GM23338 (cell line): ENCODE data around the gene NFX1. TPM values are rescaled to one million over a fixed set of nuclear protein-coding genes. Genes with fewer than 3 reads are reported as not detected.

ENCODE experiments used
- ATAC-seq: fragments of 200-7000 bp; cut with Tn5 transposase; 3 replicates; pipeline ENCODE4 v1.9.1; 2020
- DNase-seq: peaks from one replicate; pipeline ENCODE4 v3.0.0-alpha.2; 2015; ENCODE audit warnings: low spot score
- H2AFZ ChIP-seq: fragments of 200-600 bp; sonication (generic); 2 replicates; pipeline ENCODE4 v1.8.0; 2016; ENCODE audit warnings: antibody characterized with exemption, mild to moderate bottlenecking, moderate library complexity
- H3F3A ChIP-seq: fragments of 200-600 bp; sonication (generic); replicated peaks from 2 replicates; pipeline ENCODE4 v1.8.0; 2017; ENCODE audit warnings: antibody characterized with exemption, mixed run types, low read depth
- H3K27ac ChIP-seq: fragments of 200-600 bp; sonication (generic); 2 replicates; pipeline ENCODE4 v1.6.1; 2016; ENCODE audit warnings: low read depth
- H3K27me3 ChIP-seq: fragments of 200-600 bp; sonication (generic); 2 replicates; pipeline ENCODE4 v1.8.0; 2016; ENCODE audit warnings: mild to moderate bottlenecking, mixed run types, moderate library complexity; ENCODE audit not compliant: insufficient read depth
- H3K36me3 ChIP-seq: fragments of 200-600 bp; sonication (generic); 2 replicates; pipeline ENCODE4 v1.8.0; 2016; ENCODE audit warnings: mild to moderate bottlenecking; ENCODE audit not compliant: insufficient read depth
- H3K4me1 ChIP-seq: fragments of 200-600 bp; sonication (generic); 2 replicates; pipeline ENCODE4 v1.8.0; 2016; ENCODE audit warnings: mild to moderate bottlenecking, moderate library complexity; ENCODE audit not compliant: insufficient read depth
- H3K4me2 ChIP-seq: fragments of 200-600 bp; sonication (generic); 2 replicates; pipeline ENCODE4 v1.7.1; 2017; ENCODE audit warnings: mixed run types
- H3K4me3 ChIP-seq: fragments of 200-600 bp; sonication (generic); 2 replicates; pipeline ENCODE4 v1.6.1; 2016; ENCODE audit warnings: mixed run types
- H3K79me2 ChIP-seq: fragments of 200-600 bp; sonication (generic); replicated peaks from 2 replicates; pipeline ENCODE4 v1.8.0; 2017; ENCODE audit warnings: mild to moderate bottlenecking; ENCODE audit not compliant: insufficient read depth
- H3K9me2 ChIP-seq: fragments of 200-600 bp; sonication (generic); 2 replicates; pipeline ENCODE4 v1.8.0; 2017; ENCODE audit not compliant: insufficient read depth
- H4K20me1 ChIP-seq: fragments of 200-600 bp; sonication (generic); replicated peaks from 2 replicates; pipeline ENCODE4 v1.8.0; 2017; ENCODE audit warnings: mild to moderate bottlenecking; ENCODE audit not compliant: insufficient read depth
- H3K27ac Mint-ChIP-seq: 2 replicates; pipeline ENCODE4 v1.8.0; 2020; ENCODE audit warnings: inconsistent platforms, mild to moderate bottlenecking, moderate library complexity, mixed read lengths
- H3K27me3 Mint-ChIP-seq: 3 replicates; pipeline ENCODE4 v1.8.0; 2022; ENCODE audit warnings: low read depth, mild to moderate bottlenecking, moderate library complexity, mixed read lengths, inconsistent platforms; ENCODE audit not compliant: insufficient read depth, poor library complexity
- H3K36me3 Mint-ChIP-seq: 3 replicates; pipeline ENCODE4 v1.8.0; 2021; ENCODE audit warnings: low read depth, mild to moderate bottlenecking, inconsistent platforms, moderate library complexity, mixed read lengths
- H3K4me1 Mint-ChIP-seq: 3 replicates; pipeline ENCODE4 v1.8.0; 2020; ENCODE audit warnings: mild to moderate bottlenecking, inconsistent platforms, mixed read lengths
- H3K4me3 Mint-ChIP-seq: 3 replicates; pipeline ENCODE4 v1.8.0; 2021; ENCODE audit warnings: moderate library complexity, mild to moderate bottlenecking, inconsistent platforms, mixed read lengths
- H3K9me3 Mint-ChIP-seq: 3 replicates; pipeline ENCODE4 v1.8.0; 2020; ENCODE audit warnings: moderate library complexity, mild to moderate bottlenecking, inconsistent platforms, mixed read lengths
- CREB1 ChIP-seq: fragments of 250-450 bp; sonication (Bioruptor Pico); IDR thresholded peaks from 2 replicates; pipeline ENCODE4 v1.5.0; 2020; ENCODE audit warnings: low read depth, mild to moderate bottlenecking, moderate library complexity
- ETS1 ChIP-seq: IDR thresholded peaks from 2 replicates; pipeline ENCODE4 v1.6.1; 2016; ENCODE audit warnings: antibody characterized with exemption
- EZH2 ChIP-seq: fragments of 200-600 bp; sonication (generic); IDR thresholded peaks from one replicate; pipeline ENCODE4 v1.8.0; 2017; ENCODE audit warnings: antibody characterized with exemption, mild to moderate bottlenecking, low read depth; ENCODE audit not compliant: unreplicated experiment
- EZH2phosphoT487 ChIP-seq: fragments of 200-600 bp; sonication (generic); IDR thresholded peaks from one replicate; pipeline ENCODE4 v1.8.1; 2018; ENCODE audit warnings: antibody characterized with exemption; ENCODE audit not compliant: unreplicated experiment
- JUNB ChIP-seq: IDR thresholded peaks from one replicate; pipeline ENCODE4 v1.6.1; 2016; ENCODE audit warnings: antibody characterized with exemption; ENCODE audit not compliant: unreplicated experiment
- NANOG ChIP-seq: IDR thresholded peaks from 2 replicates; pipeline ENCODE4 v1.6.1; 2016; ENCODE audit warnings: antibody characterized with exemption, borderline replicate concordance
- POLR2AphosphoS5 ChIP-seq: IDR thresholded peaks from 2 replicates; pipeline ENCODE4 v1.6.1; 2016; ENCODE audit warnings: antibody characterized with exemption, low read depth
- STAT1 ChIP-seq: IDR thresholded peaks from one replicate; pipeline ENCODE4 v1.6.1; 2016; ENCODE audit warnings: antibody characterized with exemption; ENCODE audit not compliant: unreplicated experiment
- ZNF114 ChIP-seq: fragments of 250-450 bp; sonication (Bioruptor Pico); IDR thresholded peaks from 2 replicates; pipeline ENCODE4 v1.5.0; 2020; ENCODE audit warnings: mild to moderate bottlenecking, moderate library complexity
- ZNF331 ChIP-seq: fragments of 250-450 bp; sonication (Bioruptor Pico); IDR thresholded peaks from 2 replicates; pipeline ENCODE4 v1.5.0; 2020; ENCODE audit warnings: low read depth, mild to moderate bottlenecking, moderate library complexity
- polyA plus RNA-seq: library from polyadenylated mRNA; unstranded; fragments of >200 nt; fragmentation: Nextera tagmentation; extraction: Ambion mirVana; gene quantifications from 2 replicates; pipeline ENCODE4 v1.2.1, GENCODE V29; 2016
- total RNA-seq: library from RNA; depleted of rRNA; stranded (reverse); fragments of >200 nt; shearing (Covaris generic); gene quantifications from 2 replicates; pipeline ENCODE4 v1.2.3, GENCODE V29; 2014
- TF ChIP-seq, protein P1 (sequence below): fragments of 250-450 bp; sonication (Bioruptor Pico); IDR thresholded peaks from 2 replicates; pipeline ENCODE4 v1.5.0; 2020; ENCODE audit warnings: mild to moderate bottlenecking, moderate library complexity
- TF ChIP-seq, protein P2 (sequence below), 2 experiments: fragments of 200-600 bp in 1 of 2; sonication (generic) in 1 of 2; conservative IDR thresholded peaks; 2 replicates each; pipeline versions ENCODE4 v1.5.1 to v1.6.1; 2016 to 2017; ENCODE audit warnings: antibody characterized with exemption in 2 of 2, low read depth in 2 of 2, mild to moderate bottlenecking in 2 of 2, moderate library complexity in 1 of 2
- TF ChIP-seq, protein P3 (sequence below): IDR thresholded peaks from one replicate; pipeline ENCODE4 v1.6.1; 2018; ENCODE audit warnings: antibody characterized with exemption; ENCODE audit not compliant: unreplicated experiment

The NFX1 gene
- total and polyA plus RNA-seq, 2 experiments from 2014 or later, result 13.9 to 26.1 TPM

- DNase-seq, result peak; percentile 100
- H3K36me3 Mint-ChIP-seq, result peaks cover 48% of the 10 kb centered on the region
- peaks cover 10% of the 10 kb centered on the region for H3K4me1 Mint-ChIP-seq
- Histone ChIP-seq H3F3A (no peaks in the 10 kb centered on the region), H3K27ac (0 out of 2 replicates have a peak within 1 kb of the TSS, but pooled peaks have one; percentile 32), H4K20me1 (peaks cover 11% of the 10 kb centered on the region), H3K79me2 (peaks cover 38% of the 10 kb centered on the region), H3K4me3 (peak within 1 kb of the TSS; percentile 99), H3K27me3 (no peaks in the 10 kb centered on the region), H3K4me1 (peaks cover 5% of the 10 kb centered on the region; the same call in 1 of the 2 replicates), H2AFZ (peak within 1 kb of the TSS; percentile 86), H3K4me2 (peak within 1 kb of the TSS; percentile 98), H3K36me3 (peaks cover 48% of the 10 kb centered on the region), H3K9me2 (no peaks in the 10 kb centered on the region)
- peak within 1 kb of the TSS; percentile 97 for H3K4me3 Mint-ChIP-seq
- ATAC-seq, result peak; percentile 91
- H3K27me3 Mint-ChIP-seq, result peaks cover 2% of the 10 kb centered on the region
- H3K27ac Mint-ChIP-seq, result peak within 1 kb of the TSS; percentile 93
- H3K9me3 Mint-ChIP-seq, result no peaks in the 10 kb centered on the region
- TF ChIP-seq CREB1 (peak; percentile 28), NANOG (no peak), EZH2 (no peak), ETS1 (peak; percentile 71; the same call in 1 of the 2 replicates), ZNF331 (CRISPR knock-in tag) (no peak), EZH2phosphoT487 (no peak), JUNB (no peak), STAT1 (no peak), ZNF114 (CRISPR knock-in tag) (no peak), POLR2AphosphoS5 (peak; percentile 72)
- TF ChIP-seq, protein P1, sequence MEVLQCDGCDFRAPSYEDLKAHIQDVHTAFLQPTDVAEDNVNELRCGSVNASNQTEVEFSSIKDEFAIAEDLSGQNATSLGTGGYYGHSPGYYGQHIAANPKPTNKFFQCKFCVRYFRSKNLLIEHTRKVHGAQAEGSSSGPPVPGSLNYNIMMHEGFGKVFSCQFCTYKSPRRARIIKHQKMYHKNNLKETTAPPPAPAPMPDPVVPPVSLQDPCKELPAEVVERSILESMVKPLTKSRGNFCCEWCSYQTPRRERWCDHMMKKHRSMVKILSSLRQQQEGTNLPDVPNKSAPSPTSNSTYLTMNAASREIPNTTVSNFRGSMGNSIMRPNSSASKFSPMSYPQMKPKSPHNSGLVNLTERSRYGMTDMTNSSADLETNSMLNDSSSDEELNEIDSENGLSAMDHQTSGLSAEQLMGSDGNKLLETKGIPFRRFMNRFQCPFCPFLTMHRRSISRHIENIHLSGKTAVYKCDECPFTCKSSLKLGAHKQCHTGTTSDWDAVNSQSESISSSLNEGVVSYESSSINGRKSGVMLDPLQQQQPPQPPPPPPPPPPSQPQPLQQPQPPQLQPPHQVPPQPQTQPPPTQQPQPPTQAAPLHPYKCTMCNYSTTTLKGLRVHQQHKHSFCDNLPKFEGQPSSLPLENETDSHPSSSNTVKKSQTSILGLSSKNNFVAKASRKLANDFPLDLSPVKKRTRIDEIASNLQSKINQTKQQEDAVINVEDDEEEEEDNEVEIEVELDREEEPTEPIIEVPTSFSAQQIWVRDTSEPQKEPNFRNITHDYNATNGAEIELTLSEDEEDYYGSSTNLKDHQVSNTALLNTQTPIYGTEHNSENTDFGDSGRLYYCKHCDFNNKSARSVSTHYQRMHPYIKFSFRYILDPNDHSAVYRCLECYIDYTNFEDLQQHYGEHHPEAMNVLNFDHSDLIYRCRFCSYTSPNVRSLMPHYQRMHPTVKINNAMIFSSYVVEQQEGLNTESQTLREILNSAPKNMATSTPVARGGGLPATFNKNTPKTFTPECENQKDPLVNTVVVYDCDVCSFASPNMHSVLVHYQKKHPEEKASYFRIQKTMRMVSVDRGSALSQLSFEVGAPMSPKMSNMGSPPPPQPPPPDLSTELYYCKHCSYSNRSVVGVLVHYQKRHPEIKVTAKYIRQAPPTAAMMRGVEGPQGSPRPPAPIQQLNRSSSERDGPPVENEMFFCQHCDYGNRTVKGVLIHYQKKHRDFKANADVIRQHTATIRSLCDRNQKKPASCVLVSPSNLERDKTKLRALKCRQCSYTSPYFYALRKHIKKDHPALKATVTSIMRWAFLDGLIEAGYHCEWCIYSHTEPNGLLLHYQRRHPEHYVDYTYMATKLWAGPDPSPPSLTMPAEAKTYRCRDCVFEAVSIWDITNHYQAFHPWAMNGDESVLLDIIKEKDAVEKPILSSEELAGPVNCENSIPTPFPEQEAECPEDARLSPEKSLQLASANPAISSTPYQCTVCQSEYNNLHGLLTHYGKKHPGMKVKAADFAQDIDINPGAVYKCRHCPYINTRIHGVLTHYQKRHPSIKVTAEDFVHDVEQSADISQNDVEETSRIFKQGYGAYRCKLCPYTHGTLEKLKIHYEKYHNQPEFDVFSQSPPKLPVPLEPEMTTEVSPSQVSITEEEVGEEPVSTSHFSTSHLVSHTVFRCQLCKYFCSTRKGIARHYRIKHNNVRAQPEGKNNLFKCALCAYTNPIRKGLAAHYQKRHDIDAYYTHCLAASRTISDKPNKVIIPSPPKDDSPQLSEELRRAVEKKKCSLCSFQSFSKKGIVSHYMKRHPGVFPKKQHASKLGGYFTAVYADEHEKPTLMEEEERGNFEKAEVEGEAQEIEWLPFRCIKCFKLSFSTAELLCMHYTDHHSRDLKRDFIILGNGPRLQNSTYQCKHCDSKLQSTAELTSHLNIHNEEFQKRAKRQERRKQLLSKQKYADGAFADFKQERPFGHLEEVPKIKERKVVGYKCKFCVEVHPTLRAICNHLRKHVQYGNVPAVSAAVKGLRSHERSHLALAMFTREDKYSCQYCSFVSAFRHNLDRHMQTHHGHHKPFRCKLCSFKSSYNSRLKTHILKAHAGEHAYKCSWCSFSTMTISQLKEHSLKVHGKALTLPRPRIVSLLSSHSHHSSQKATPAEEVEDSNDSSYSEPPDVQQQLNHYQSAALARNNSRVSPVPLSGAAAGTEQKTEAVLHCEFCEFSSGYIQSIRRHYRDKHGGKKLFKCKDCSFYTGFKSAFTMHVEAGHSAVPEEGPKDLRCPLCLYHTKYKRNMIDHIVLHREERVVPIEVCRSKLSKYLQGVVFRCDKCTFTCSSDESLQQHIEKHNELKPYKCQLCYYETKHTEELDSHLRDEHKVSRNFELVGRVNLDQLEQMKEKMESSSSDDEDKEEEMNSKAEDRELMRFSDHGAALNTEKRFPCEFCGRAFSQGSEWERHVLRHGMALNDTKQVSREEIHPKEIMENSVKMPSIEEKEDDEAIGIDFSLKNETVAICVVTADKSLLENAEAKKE, result no peak
- TF ChIP-seq, protein P2, sequence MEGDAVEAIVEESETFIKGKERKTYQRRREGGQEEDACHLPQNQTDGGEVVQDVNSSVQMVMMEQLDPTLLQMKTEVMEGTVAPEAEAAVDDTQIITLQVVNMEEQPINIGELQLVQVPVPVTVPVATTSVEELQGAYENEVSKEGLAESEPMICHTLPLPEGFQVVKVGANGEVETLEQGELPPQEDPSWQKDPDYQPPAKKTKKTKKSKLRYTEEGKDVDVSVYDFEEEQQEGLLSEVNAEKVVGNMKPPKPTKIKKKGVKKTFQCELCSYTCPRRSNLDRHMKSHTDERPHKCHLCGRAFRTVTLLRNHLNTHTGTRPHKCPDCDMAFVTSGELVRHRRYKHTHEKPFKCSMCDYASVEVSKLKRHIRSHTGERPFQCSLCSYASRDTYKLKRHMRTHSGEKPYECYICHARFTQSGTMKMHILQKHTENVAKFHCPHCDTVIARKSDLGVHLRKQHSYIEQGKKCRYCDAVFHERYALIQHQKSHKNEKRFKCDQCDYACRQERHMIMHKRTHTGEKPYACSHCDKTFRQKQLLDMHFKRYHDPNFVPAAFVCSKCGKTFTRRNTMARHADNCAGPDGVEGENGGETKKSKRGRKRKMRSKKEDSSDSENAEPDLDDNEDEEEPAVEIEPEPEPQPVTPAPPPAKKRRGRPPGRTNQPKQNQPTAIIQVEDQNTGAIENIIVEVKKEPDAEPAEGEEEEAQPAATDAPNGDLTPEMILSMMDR (conservative IDR thresholded peaks at IDR 0.05; ENCODE audit: low read depth in 2 of 2), result peak in 1 of 2 experiments; percentile 21; a peak in 2 of 4 replicates
- TF ChIP-seq, protein P3, sequence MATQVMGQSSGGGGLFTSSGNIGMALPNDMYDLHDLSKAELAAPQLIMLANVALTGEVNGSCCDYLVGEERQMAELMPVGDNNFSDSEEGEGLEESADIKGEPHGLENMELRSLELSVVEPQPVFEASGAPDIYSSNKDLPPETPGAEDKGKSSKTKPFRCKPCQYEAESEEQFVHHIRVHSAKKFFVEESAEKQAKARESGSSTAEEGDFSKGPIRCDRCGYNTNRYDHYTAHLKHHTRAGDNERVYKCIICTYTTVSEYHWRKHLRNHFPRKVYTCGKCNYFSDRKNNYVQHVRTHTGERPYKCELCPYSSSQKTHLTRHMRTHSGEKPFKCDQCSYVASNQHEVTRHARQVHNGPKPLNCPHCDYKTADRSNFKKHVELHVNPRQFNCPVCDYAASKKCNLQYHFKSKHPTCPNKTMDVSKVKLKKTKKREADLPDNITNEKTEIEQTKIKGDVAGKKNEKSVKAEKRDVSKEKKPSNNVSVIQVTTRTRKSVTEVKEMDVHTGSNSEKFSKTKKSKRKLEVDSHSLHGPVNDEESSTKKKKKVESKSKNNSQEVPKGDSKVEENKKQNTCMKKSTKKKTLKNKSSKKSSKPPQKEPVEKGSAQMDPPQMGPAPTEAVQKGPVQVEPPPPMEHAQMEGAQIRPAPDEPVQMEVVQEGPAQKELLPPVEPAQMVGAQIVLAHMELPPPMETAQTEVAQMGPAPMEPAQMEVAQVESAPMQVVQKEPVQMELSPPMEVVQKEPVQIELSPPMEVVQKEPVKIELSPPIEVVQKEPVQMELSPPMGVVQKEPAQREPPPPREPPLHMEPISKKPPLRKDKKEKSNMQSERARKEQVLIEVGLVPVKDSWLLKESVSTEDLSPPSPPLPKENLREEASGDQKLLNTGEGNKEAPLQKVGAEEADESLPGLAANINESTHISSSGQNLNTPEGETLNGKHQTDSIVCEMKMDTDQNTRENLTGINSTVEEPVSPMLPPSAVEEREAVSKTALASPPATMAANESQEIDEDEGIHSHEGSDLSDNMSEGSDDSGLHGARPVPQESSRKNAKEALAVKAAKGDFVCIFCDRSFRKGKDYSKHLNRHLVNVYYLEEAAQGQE, result no peak
Measured at GRCh38 chr9:33264473-33265177, 25.7 kb upstream of the NFX1 start, which contains the start of the genes BAG1 and CHMP5. TSS of gene BAG1 (minus strand) at chr9:33264708. TSS of gene CHMP5 (plus strand) at chr9:33265049. CDS start at chr9:33265079, 30 bp downstream.
